ENCODE measurements around the gene MIEF2. TPM values are rescaled to one million over a fixed set of nuclear protein-coding genes. Genes with fewer than 3 reads are reported as not detected.

MIEF2 gene
- polyA plus RNA-seq, 1 experiment, result 5.9 TPM

DNA sequence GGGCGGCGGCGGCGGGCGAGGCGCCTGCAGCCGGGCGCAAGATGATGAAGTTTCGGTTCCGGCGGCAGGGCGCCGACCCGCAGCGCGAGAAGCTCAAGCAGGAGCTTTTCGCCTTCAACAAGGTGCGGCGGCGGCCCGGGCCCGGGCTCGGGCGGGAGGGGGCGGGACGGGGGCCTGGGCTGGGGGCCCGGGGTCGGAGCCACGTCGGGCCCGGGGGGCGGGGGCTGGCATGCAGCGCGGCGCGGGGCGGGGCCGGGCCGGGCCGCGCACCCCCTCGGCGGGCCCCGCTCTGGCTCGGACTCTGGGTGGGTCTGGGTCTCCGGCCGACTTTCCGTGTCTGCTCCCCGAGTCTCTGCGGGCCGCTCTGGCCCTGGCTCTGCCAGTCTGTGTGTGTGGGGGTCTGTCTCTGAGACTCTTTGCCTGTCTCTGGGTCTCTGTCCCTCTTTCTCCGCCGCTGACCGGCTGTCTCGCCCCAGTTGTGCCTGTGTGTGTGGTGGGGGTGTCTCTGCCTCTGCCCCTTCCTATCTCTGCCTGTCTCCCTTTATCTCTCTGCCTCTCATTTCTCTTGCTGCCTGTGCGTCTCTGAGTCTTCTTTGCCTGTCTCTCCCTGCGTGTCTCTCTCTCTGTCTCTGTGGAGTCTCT is 34.7 kb upstream of the MIEF2 start:
- TF ChIP-seq, protein P1, sequence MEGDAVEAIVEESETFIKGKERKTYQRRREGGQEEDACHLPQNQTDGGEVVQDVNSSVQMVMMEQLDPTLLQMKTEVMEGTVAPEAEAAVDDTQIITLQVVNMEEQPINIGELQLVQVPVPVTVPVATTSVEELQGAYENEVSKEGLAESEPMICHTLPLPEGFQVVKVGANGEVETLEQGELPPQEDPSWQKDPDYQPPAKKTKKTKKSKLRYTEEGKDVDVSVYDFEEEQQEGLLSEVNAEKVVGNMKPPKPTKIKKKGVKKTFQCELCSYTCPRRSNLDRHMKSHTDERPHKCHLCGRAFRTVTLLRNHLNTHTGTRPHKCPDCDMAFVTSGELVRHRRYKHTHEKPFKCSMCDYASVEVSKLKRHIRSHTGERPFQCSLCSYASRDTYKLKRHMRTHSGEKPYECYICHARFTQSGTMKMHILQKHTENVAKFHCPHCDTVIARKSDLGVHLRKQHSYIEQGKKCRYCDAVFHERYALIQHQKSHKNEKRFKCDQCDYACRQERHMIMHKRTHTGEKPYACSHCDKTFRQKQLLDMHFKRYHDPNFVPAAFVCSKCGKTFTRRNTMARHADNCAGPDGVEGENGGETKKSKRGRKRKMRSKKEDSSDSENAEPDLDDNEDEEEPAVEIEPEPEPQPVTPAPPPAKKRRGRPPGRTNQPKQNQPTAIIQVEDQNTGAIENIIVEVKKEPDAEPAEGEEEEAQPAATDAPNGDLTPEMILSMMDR (IDR thresholded peaks at IDR 0.05; ENCODE audit: low read depth, low read length), result no peak
- ChIA-PET CTCF (no interaction called here), POLR2A (interaction anchor here (1.0 kb wide), 1 partner anchor 10 kb away, joined by 3 read pairs; no protein-coding TSS in a partner anchor)
- H3K9me3 ChIP-seq (ENCODE audit: control insufficient read depth, insufficient read depth, low read length), result no peaks in the 10 kb centered on the region; the same call in 1 of the 2 replicates
- H3K27ac ChIP-seq (ENCODE audit: low read depth, low read length), result no peak overlapping the region
- no peak for DNase-seq (ENCODE audit: low read depth, low spot score)
- no peaks in the 10 kb centered on the region for H3K27me3 ChIP-seq (ENCODE audit: control insufficient read depth, insufficient read depth, low read length)
- H3K4me3 ChIP-seq (ENCODE audit: low read depth, low read length), result peak overlapping the region; percentile 72

DNA sequence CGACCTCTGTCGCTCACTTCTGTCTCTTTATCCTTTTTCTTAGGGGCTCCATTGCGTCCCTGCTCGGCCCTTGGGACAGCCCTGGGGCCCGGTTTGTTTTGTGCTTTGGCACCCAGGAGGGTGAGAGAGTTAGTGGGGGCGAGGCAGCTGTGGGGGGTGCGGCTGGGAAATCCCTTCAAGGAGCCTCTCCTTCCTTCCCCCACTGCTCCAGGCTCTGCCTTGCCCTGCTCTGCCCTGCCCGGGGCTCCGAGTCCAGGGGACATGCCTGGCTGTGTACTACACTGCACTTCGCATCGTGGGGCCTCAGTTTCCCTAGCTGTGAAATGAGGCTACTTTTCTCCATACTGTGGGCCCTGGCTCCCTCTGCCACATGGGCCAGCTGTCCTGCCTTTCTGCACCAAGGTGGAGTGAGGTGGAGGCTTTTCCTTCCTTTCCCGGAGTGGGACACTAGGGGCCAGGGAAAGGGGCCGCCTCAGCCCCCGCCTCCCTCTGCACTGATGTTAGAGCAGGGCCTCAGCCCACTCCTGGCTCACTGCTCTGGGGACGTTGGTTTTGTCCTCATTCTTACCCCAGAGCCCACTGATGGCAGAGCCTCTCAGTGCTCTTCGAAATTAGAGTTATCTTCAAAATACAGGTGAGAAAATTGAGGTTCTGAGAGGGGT is 34.0 kb upstream of the MIEF2 start:
- CTCF ChIA-PET, result interaction anchor here (1.2 kb wide), 1 partner anchor 8 kb away, joined by 3 read pairs; no protein-coding TSS in a partner anchor
- H3K27ac ChIP-seq (ENCODE audit: low read depth, low read length), result no peak overlapping the region
- POLR2A ChIA-PET, result interaction anchor here (1.0 kb wide), 1 partner anchor 9 kb away, joined by 3 read pairs; no protein-coding TSS in a partner anchor
- no peaks in the 10 kb centered on the region; the same call in 1 of the 2 replicates for H3K9me3 ChIP-seq (ENCODE audit: control insufficient read depth, insufficient read depth, low read length)
- TF ChIP-seq, protein P1 (IDR thresholded peaks at IDR 0.05; ENCODE audit: low read depth, low read length), result no peak
- no peak for DNase-seq (ENCODE audit: low read depth, low spot score)
- H3K27me3 ChIP-seq (ENCODE audit: control insufficient read depth, insufficient read depth, low read length), result no peaks in the 10 kb centered on the region
- peak overlapping the region; percentile 72 for H3K4me3 ChIP-seq (ENCODE audit: low read depth, low read length)

DNA sequence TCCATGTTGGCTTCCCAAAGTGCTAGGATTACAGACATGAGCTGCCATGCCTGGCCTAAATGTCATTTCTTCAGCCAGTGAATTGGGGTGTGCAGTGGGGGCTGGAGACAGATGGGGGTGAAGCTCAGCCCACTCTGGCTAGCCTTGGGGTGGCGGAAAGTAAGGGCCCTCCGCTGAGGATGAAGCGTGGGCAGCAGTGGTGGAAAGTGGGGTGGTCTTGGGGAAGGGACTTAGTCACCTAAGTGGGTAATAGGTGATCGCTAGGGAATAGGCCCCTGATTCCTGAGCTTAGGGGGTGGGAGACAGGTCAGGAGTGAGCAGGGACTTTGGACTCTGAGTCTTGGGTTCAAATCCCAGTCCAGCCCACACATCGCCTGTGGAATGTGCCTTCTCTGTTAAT is 32.8 kb upstream of the MIEF2 start:
- TF ChIP-seq, protein P1 (IDR thresholded peaks at IDR 0.05; ENCODE audit: low read depth, low read length), result no peak
- Histone ChIP-seq H3K9me3 (ENCODE audit: control insufficient read depth, insufficient read depth, low read length) (no peaks in the 10 kb centered on the region; the same call in 1 of the 2 replicates), H3K27ac (ENCODE audit: low read depth, low read length) (no peak overlapping the region), H3K4me3 (ENCODE audit: low read depth, low read length) (no peak overlapping the region), H3K27me3 (ENCODE audit: control insufficient read depth, insufficient read depth, low read length) (no peaks in the 10 kb centered on the region)
- no peak for DNase-seq (ENCODE audit: low read depth, low spot score)
- ChIA-PET POLR2A (interaction anchor here (0.6 kb wide), 1 partner anchor 12 kb away, joined by 3 read pairs; no protein-coding TSS in a partner anchor), CTCF (interaction anchor here (1.2 kb wide), 1 partner anchor 9 kb away, joined by 3 read pairs; no protein-coding TSS in a partner anchor)

DNA sequence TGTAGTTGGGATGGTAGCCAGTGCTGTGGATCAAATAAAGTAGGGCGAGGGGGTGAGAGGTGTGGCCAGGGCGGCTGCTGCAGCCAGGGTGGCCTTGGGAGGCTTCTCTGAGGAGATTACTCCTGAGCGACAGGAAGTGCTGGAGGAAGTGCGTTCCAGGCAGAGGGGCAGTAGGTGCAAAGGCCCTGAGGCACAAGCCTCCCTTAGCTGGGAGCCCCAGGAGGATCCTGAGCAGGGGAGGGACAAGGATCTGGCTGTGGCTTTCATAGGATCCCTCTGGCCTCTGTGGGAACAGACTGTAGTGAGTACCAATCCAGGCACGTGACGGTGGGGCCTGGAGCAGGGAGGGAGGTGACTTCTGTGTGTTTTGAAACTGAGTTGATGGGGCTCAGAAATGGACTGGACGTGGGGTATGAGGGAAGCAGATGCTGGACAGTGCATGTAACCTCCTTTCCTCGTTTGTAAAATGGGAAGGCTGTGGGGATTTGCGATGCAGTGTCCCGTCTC is 32.2 kb upstream of the MIEF2 start:
- no peaks in the 10 kb centered on the region; the same call in 1 of the 2 replicates for H3K9me3 ChIP-seq (ENCODE audit: control insufficient read depth, insufficient read depth, low read length)
- H3K4me3 ChIP-seq (ENCODE audit: low read depth, low read length), result no peak overlapping the region
- no peak overlapping the region for H3K27ac ChIP-seq (ENCODE audit: low read depth, low read length)
- POLR2A ChIA-PET, result no interaction called here
- H3K27me3 ChIP-seq (ENCODE audit: control insufficient read depth, insufficient read depth, low read length), result no peaks in the 10 kb centered on the region
- no peak for DNase-seq (ENCODE audit: low read depth, low spot score)
- TF ChIP-seq, protein P1 (IDR thresholded peaks at IDR 0.05; ENCODE audit: low read depth, low read length), result no peak
- CTCF ChIA-PET, result no interaction called here

DNA sequence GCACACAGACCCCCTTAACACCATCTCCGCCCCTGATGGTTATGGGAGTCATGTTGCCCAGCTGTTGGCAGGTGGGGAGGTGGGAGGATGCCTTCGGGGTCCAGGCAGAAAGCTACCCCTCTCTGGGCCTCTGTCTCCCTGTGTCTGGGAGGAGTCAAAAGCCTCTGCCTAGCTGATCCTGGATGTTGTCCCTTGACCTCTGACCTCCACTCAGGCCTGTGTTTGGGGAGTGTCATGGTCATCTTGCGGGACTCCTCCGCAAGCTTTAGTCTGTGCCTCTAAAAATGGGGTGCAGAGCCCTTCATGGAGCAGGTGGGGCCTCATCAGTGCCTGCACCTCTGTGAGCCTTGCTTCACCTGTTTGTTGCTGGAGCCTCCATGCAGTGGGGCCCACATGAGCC is 31.2 kb upstream of the MIEF2 start:
- DNase-seq (ENCODE audit: low read depth, low spot score), result no peak
- Histone ChIP-seq H3K27ac (ENCODE audit: low read depth, low read length) (no peak overlapping the region), H3K9me3 (ENCODE audit: control insufficient read depth, insufficient read depth, low read length) (no peaks in the 10 kb centered on the region; the same call in 1 of the 2 replicates), H3K4me3 (ENCODE audit: low read depth, low read length) (no peak overlapping the region), H3K27me3 (ENCODE audit: control insufficient read depth, insufficient read depth, low read length) (no peaks in the 10 kb centered on the region)
- TF ChIP-seq, protein P1 (IDR thresholded peaks at IDR 0.05; ENCODE audit: low read depth, low read length), result no peak
- ChIA-PET CTCF (no interaction called here), POLR2A (interaction anchor here (0.5 kb wide), 1 partner anchor 37 kb away, joined by 3 read pairs; no protein-coding TSS in a partner anchor)

All from AG04450 (cell line).